IMR-90 (cell line): ENCODE data around the gene GPR107. TPM values are rescaled to one million over a fixed set of nuclear protein-coding genes. Genes with fewer than 3 reads are reported as not detected.

ENCODE experiments used
- ATAC-seq: fragments of 200-7000 bp; cut with Tn5 transposase; 2 replicates; pipeline ENCODE4 v1.9.1; 2020; ENCODE audit warnings: low read depth, mild to moderate bottlenecking, moderate library complexity
- BruUV-seq: library from RNA; stranded (reverse); fragments of 400-500 nt; replicated peaks from 2 replicates; lab custom pipeline; 2021; lab: Mats Ljungman, UMichigan
- CTCF ChIA-PET: fragments of 300-600 bp; formaldehyde crosslinking; extraction: SDS; loops from one replicate; lab custom pipeline; 2021; ENCODE audit warnings: antibody characterized with exemption; lab: Yijun Ruan, JAX
- POLR2A ChIA-PET: fragments of 300-600 bp; sonication (Branson Sonifier 250); formaldehyde crosslinking; loops from one replicate; lab custom pipeline; 2022; ENCODE audit warnings: antibody characterized with exemption; ENCODE audit not compliant: unreplicated experiment; lab: Charles Lee
- DNase-seq: peaks from one replicate; pipeline ENCODE4 v3.0.0; 2013
- H2AFZ ChIP-seq: replicated peaks from 2 replicates; pipeline ENCODE3; 2013; ENCODE audit warnings: low read length, mild to moderate bottlenecking; ENCODE audit not compliant: poor library complexity
- H2AK5ac ChIP-seq: 2 replicates; pipeline ENCODE4 v1.6.1; 2013; ENCODE audit warnings: low read depth, low read length, inconsistent platforms
- H2AK9ac ChIP-seq: replicated peaks from 2 replicates; pipeline ENCODE3; 2013; ENCODE audit warnings: mild to moderate bottlenecking, low read depth, low read length, moderate library complexity; ENCODE audit not compliant: poor library complexity
- H2BK120ac ChIP-seq: 2 replicates; pipeline ENCODE4 v1.6.1; 2013; ENCODE audit warnings: low read depth, low read length, inconsistent platforms
- H2BK15ac ChIP-seq: 3 replicates; pipeline ENCODE4 v1.6.1; 2013; ENCODE audit warnings: low read depth, low read length, inconsistent platforms
- H2BK20ac ChIP-seq: 2 replicates; pipeline ENCODE4 v1.6.1; 2013; ENCODE audit warnings: low read depth, mild to moderate bottlenecking, inconsistent platforms, low read length, moderate library complexity
- H2BK5ac ChIP-seq: 2 replicates; pipeline ENCODE4 v1.6.1; 2013; ENCODE audit warnings: mild to moderate bottlenecking, low read depth, low read length, inconsistent platforms; ENCODE audit not compliant: poor library complexity, severe bottlenecking
- H3K14ac ChIP-seq: replicated peaks from 2 replicates; pipeline ENCODE4 v1.6.1; 2013; ENCODE audit warnings: low read depth, low read length, inconsistent platforms
- H3K18ac ChIP-seq: 2 replicates; pipeline ENCODE4 v1.6.1; 2013; ENCODE audit warnings: low read depth, low read length, control low read depth
- H3K23ac ChIP-seq: 2 replicates; pipeline ENCODE4 v1.6.1; 2013; ENCODE audit warnings: low read depth, low read length, inconsistent platforms
- H3K27ac ChIP-seq: 2 replicates; pipeline ENCODE4 v1.5.1; 2013; ENCODE audit warnings: mild to moderate bottlenecking, control low read depth, low read length; ENCODE audit not compliant: insufficient read depth
- H3K27me3 ChIP-seq: 2 replicates; pipeline ENCODE4 v1.6.1; 2013; ENCODE audit warnings: low read length; ENCODE audit not compliant: control insufficient read depth, insufficient read depth
- H3K36me3 ChIP-seq: 2 replicates; pipeline ENCODE4 v1.6.1; 2013; ENCODE audit warnings: low read length, mixed read lengths; ENCODE audit not compliant: control insufficient read depth, insufficient read depth
- H3K4ac ChIP-seq: 2 replicates; pipeline ENCODE4 v1.6.1; 2013; ENCODE audit warnings: low read depth, low read length, inconsistent platforms
- H3K4me1 ChIP-seq: 2 replicates; pipeline ENCODE4 v1.6.1; 2013; ENCODE audit warnings: low read length, mixed read lengths; ENCODE audit not compliant: control insufficient read depth, insufficient read depth
- H3K4me2 ChIP-seq: 2 replicates; pipeline ENCODE4 v1.6.1; 2013; ENCODE audit warnings: low read depth, mild to moderate bottlenecking, control low read depth, low read length, moderate library complexity
- H3K4me3 ChIP-seq: 2 replicates; pipeline ENCODE4 v1.5.1; 2013; ENCODE audit warnings: low read depth, mild to moderate bottlenecking, control low read depth, low read length, moderate library complexity; ENCODE audit not compliant: insufficient read depth
- H3K56ac ChIP-seq: 2 replicates; pipeline ENCODE4 v1.6.1; 2013; ENCODE audit warnings: low read length, inconsistent platforms; ENCODE audit not compliant: insufficient read depth; ENCODE audit errors: extremely low read depth
- H3K79me1 ChIP-seq, 2 experiments: 2 replicates each; pipeline ENCODE4 v1.6.1; 2013; ENCODE audit warnings: low read length in 2 of 2, inconsistent platforms in 1 of 2, low read depth in 1 of 2
- H3K9ac ChIP-seq: 2 replicates; pipeline ENCODE4 v1.6.1; 2013; ENCODE audit warnings: low read depth, low read length, control low read depth
- H3K9me1 ChIP-seq: 2 replicates; pipeline ENCODE4 v1.6.1; 2013; ENCODE audit warnings: low read length, inconsistent platforms; ENCODE audit not compliant: insufficient read depth
- H3K9me3 ChIP-seq: 2 replicates; pipeline ENCODE4 v1.6.1; 2013; ENCODE audit warnings: low read length; ENCODE audit not compliant: control insufficient read depth, insufficient read depth
- H4K20me1 ChIP-seq: 2 replicates; pipeline ENCODE4 v1.6.1; 2013; ENCODE audit warnings: low read length, inconsistent platforms; ENCODE audit not compliant: insufficient read depth
- H4K5ac ChIP-seq: 2 replicates; pipeline ENCODE4 v1.6.1; 2013; ENCODE audit warnings: mild to moderate bottlenecking, low read depth, low read length, control low read depth
- H4K8ac ChIP-seq, 2 experiments: 2 replicates each; pipeline ENCODE4 v1.6.1; 2013; ENCODE audit warnings: low read depth in 2 of 2, low read length in 2 of 2, control low read depth in 1 of 2, inconsistent platforms in 1 of 2
- H4K91ac ChIP-seq: 2 replicates; pipeline ENCODE4 v1.6.1; 2013; ENCODE audit warnings: low read depth, low read length, inconsistent platforms; ENCODE audit not compliant: insufficient read depth
- CTCF ChIP-seq: conservative IDR thresholded peaks from 2 replicates; pipeline ENCODE4 v1.5.1; 2012; ENCODE audit warnings: mild to moderate bottlenecking, low read depth, low read length, improper control_type of control experiment
- FOS ChIP-seq: fragments of 150-350 bp; IDR thresholded peaks from 2 replicates; pipeline ENCODE4 v1.6.1; 2016; ENCODE audit warnings: low read depth, low read length
- POLR2A ChIP-seq: IDR thresholded peaks from 2 replicates; pipeline ENCODE4 v1.6.1; 2012; ENCODE audit warnings: mild to moderate bottlenecking, low read depth, low read length
- WGBS, 2 experiments: methylation state at CpG; one replicate each; pipeline versions ENCODE4 v1.1.5 to v1.1.7; 2013; ENCODE audit warnings: missing lambda C conversion rate in 2 of 2; ENCODE audit not compliant: insufficient read length in 1 of 2; ENCODE audit errors: extremely low coverage in 2 of 2; 5-methylcytosine and 5-hydroxymethylcytosine counted together
- dilution Hi-C: fragments of 300-500 bp; cut with HindIII; formaldehyde crosslinking; loops from one replicate; pipeline ENCODE4 v1.14.3; 2018; ENCODE audit warnings: low sequenced_read_pairs; ENCODE audit not compliant: unreplicated experiment
- in situ Hi-C: fragments of 300-500 bp; cut with MboI; formaldehyde crosslinking; loops from 3 replicates; pipeline ENCODE4 v1.14.3; 2019; ENCODE audit warnings: low sequenced_read_pairs, inconsistent platforms, mixed read lengths
- intact Hi-C: fragments of 100-400 bp; cut with micrococcal nuclease; formaldehyde crosslinking; loops from 2 replicates; pipeline ENCODE4 v1.10.0; 2022
- polyA plus RNA-seq, 3 experiments: library from polyadenylated mRNA; depleted of rRNA; stranded (reverse); fragments of >200 nt; gene quantifications; 2 replicates each; pipeline ENCODE4 v1.2.3, GENCODE V29; 2012; ENCODE audit warnings: low replicate concordance in 1 of 3
- total RNA-seq: library from RNA; depleted of rRNA; stranded (reverse); fragments of >200 nt; gene quantifications from 2 replicates; pipeline ENCODE4 v1.2.3, GENCODE V29; 2012

The GPR107 gene
- total and polyA plus RNA-seq, 2 of the 4 experiments (the other 2 are of a cell fraction) = 16.7 to 21.6 TPM

- Histone ChIP-seq H2BK15ac (no peak overlapping the region), H2AK5ac (no peak overlapping the region), H3K4me1 (no peaks in the 10 kb centered on the region), H2BK20ac (no peak overlapping the region), H2BK120ac (no peak overlapping the region), H3K4me3 (no peak overlapping the region), H3K27me3 (no peaks in the 10 kb centered on the region), H3K18ac (no peak overlapping the region), H3K79me1 (peaks cover 8 to 24% of the 10 kb centered on the region in 2 experiments; a peak in 3 of 4 replicates), H3K23ac (no peak overlapping the region), H4K91ac (no peak overlapping the region), H2AFZ (no peak overlapping the region), H3K4me2 (no peak overlapping the region), H2BK5ac (no peak overlapping the region), H4K8ac (no peak overlapping the region), H3K9me3 (no peaks in the 10 kb centered on the region), H3K9ac (no peak overlapping the region), H4K5ac (no peak overlapping the region), H2AK9ac (no peak overlapping the region), H4K20me1 (no peaks in the 10 kb centered on the region), H3K14ac (no peak overlapping the region), H3K4ac (no peak overlapping the region), H3K27ac (no peak overlapping the region), H3K36me3 (peaks cover 51% of the 10 kb centered on the region), H3K9me1 (0 out of 2 replicates have a peak, but pooled peaks cover 3% of the 10 kb centered on the region), H3K56ac (no peak overlapping the region)
- ChIA-PET POLR2A (no interaction called here), CTCF (no interaction called here)
- no TSS peak for BruUV-seq
- in situ Hi-C loops (no loop called here), intact Hi-C loops (no loop called here), dilution Hi-C loops (no loop called here)
- 60% methylated on average over 1 of the region's 4 CpGs; no CpG with 5 or more reads in 1 of the 2 experiments for WGBS, 2 experiments
- TF ChIP-seq FOS (no peak), CTCF (no peak), POLR2A (no peak)
- no peak for DNase-seq
- ATAC-seq = no peak
Observed at GRCh38 chr9:130092910-130093309, 39.2 kb downstream of the GPR107 start.
